MM.1S (cell line): Measurements from ENCODE around the gene PALM2AKAP2.

Experiments
- EZH2phosphoT487 ChIP-seq: fragments of 300-600 bp; sonication (generic); IDR thresholded peaks from 2 replicates; pipeline ENCODE4 v1.6.1; 2018; ENCODE audit warnings: antibody characterized with exemption, low read length
- TF ChIP-seq, protein P1 (sequence below): fragments of 300-600 bp; sonication (generic); IDR thresholded peaks from 2 replicates; pipeline ENCODE4 v1.5.1; 2016; ENCODE audit warnings: antibody characterized with exemption, low read length, mixed read lengths

- TF ChIP-seq, protein P1, sequence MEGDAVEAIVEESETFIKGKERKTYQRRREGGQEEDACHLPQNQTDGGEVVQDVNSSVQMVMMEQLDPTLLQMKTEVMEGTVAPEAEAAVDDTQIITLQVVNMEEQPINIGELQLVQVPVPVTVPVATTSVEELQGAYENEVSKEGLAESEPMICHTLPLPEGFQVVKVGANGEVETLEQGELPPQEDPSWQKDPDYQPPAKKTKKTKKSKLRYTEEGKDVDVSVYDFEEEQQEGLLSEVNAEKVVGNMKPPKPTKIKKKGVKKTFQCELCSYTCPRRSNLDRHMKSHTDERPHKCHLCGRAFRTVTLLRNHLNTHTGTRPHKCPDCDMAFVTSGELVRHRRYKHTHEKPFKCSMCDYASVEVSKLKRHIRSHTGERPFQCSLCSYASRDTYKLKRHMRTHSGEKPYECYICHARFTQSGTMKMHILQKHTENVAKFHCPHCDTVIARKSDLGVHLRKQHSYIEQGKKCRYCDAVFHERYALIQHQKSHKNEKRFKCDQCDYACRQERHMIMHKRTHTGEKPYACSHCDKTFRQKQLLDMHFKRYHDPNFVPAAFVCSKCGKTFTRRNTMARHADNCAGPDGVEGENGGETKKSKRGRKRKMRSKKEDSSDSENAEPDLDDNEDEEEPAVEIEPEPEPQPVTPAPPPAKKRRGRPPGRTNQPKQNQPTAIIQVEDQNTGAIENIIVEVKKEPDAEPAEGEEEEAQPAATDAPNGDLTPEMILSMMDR: no peak
- TF ChIP-seq EZH2phosphoT487: no peak
Measured at GRCh38 chr9:109794361-109795012, 14.5 kb downstream of the PALM2AKAP2 start.
